ENCODE measurements around the gene PCDHGA1. TPM values are rescaled to one million over a fixed set of nuclear protein-coding genes. Genes with fewer than 3 reads are reported as not detected.

Gene PCDHGA1
- total RNA-seq, 5 donors from 2014 or later (not counting 1 experiment from before 2014, with no cell fraction given), result 0.16 to 0.38 (median 0.31) TPM; not detected in 1

GRCh38 chr5:141319202-141319601 lies 11.1 kb upstream of the PCDHGA1 start:
- CTCF ChIA-PET, result interaction anchor here (0.5 to 4.8 kb wide), 11 partner anchors 11 to 570 kb away, joined by 3 to 53 read pairs (median 9); partner anchors contain the start of gene PCDHGA1 (in 1 of the 2)

GRCh38 chr5:141319699-141320098 lies 10.6 kb upstream of the PCDHGA1 start:
- Histone ChIP-seq H3K4me1 (ENCODE audit: control insufficient read depth in 1 of 2, extremely low read depth in 1 of 2, insufficient read depth in 2 of 2, low read length in 2 of 2) (peaks cover 2 to 19% of the 10 kb centered on the region in 2 experiments), H3K4me3 (ENCODE audit: control insufficient read depth in 1 of 2, extremely low read depth in 1 of 2, low read length in 1 of 2) (peak overlapping the region; percentile 90 to 98), H3K27me3 (replicated peaks in 1 of 2; ENCODE audit: control insufficient read depth in 2 of 2, extremely low read depth in 1 of 2, insufficient read depth in 2 of 2, low read length in 1 of 2) (no peaks in the 10 kb centered on the region), H3K36me3 (ENCODE audit: control insufficient read depth in 2 of 2, extremely low read depth in 1 of 2, insufficient read depth in 1 of 2, low read length in 1 of 2) (peaks cover 4 to 11% of the 10 kb centered on the region in 2 donors), H3K27ac (ENCODE audit: low read length) (peak overlapping the region; percentile 98), H3K9me3 (peaks cover 31% of the 10 kb centered on the region)
- Mint-ChIP-seq H3K4me3 (peak overlapping the region; percentile 97 to 99 (median 99)), H3K36me3 (peaks cover 56% of the 10 kb centered on the region), H3K4me1 (peaks cover 31 to 36% (median 35%) of the 10 kb centered on the region in 3 donors), H3K27ac (no peak overlapping the region), H3K27me3 (peaks cover 1 to 2% of the 10 kb centered on the region in 2 donors), H3K9me3 (peaks cover 26 to 46% (median 43%) of the 10 kb centered on the region in 3 donors)
- no peak for ATAC-seq (replicated peaks in 1 of 4)
- CTCF ChIA-PET, result interaction anchor here (0.5 to 4.8 kb wide), 29 partner anchors 10 to 604 kb away, joined by 3 to 53 read pairs (median 4); partner anchors contain the start of genes DELE1 (in 1 of the 2), HDAC3 (in 1 of the 2), PCDHB14 (in 1 of the 2) and PCDHGA1 (in 1 of the 2)
- no peak for DNase-seq
- WGBS (ENCODE audit: insufficient coverage), result 97% methylated on average over 3 of the region's 5 CpGs
- POLR2A ChIA-PET, result interaction anchor here (0.6 to 2.0 kb wide), 8 partner anchors 10 to 1017 kb away, joined by 3 to 12 read pairs (median 4); partner anchors contain the start of gene PCDHGA1 (in 1 of the 2)

More at GRCh38 chr5:141319202-141319601, 11.1 kb upstream of the PCDHGA1 start:
- peaks cover 2 to 19% of the 10 kb centered on the region in 2 experiments for H3K4me1 ChIP-seq (ENCODE audit: control insufficient read depth in 1 of 2, extremely low read depth in 1 of 2, insufficient read depth in 2 of 2, low read length in 2 of 2)
- H3K27ac ChIP-seq (ENCODE audit: low read length), result no peak overlapping the region
- 100% methylated on average over 2 of the region's 6 CpGs for WGBS (ENCODE audit: insufficient coverage)
- DNase-seq, result no peak
- H3K9me3 ChIP-seq, result peaks cover 29% of the 10 kb centered on the region
- no peak for ATAC-seq (replicated peaks in 1 of 4)
- POLR2A ChIA-PET, result interaction anchor here in 1 of 2 donors (1.3 kb wide), 1 partner anchor 193 kb away, joined by 4 read pairs; no protein-coding TSS in a partner anchor
- Mint-ChIP-seq H3K27ac (no peak overlapping the region), H3K36me3 (peaks cover 58% of the 10 kb centered on the region), H3K4me3 (peak overlapping the region; percentile 52 to 99 (median 97)), H3K9me3 (peaks cover 29 to 49% (median 45%) of the 10 kb centered on the region in 3 donors), H3K27me3 (peaks cover 0 to 2% of the 10 kb centered on the region in 2 donors), H3K4me1 (peaks cover 31 to 37% (median 35%) of the 10 kb centered on the region in 3 donors)
- peak overlapping the region in 1 of 2 donors; percentile 98 for H3K4me3 ChIP-seq (ENCODE audit: control insufficient read depth in 1 of 2, extremely low read depth in 1 of 2, low read length in 1 of 2)
- no peaks in the 10 kb centered on the region for H3K27me3 ChIP-seq (replicated peaks in 1 of 2; ENCODE audit: control insufficient read depth in 2 of 2, extremely low read depth in 1 of 2, insufficient read depth in 2 of 2, low read length in 1 of 2)
- peaks cover 4 to 11% of the 10 kb centered on the region in 2 donors for H3K36me3 ChIP-seq (ENCODE audit: control insufficient read depth in 2 of 2, extremely low read depth in 1 of 2, insufficient read depth in 1 of 2, low read length in 1 of 2)

- H3K4me3 Mint-ChIP-seq, result peak within 1 kb of the TSS; percentile 97 to 99 (median 99)
- H3K36me3 Mint-ChIP-seq, result peaks cover 48% of the 10 kb centered on the region
- Histone ChIP-seq H3K27ac (ENCODE audit: low read length) (peak within 1 kb of the TSS; percentile 98), H3K27me3 (replicated peaks in 1 of 2; ENCODE audit: control insufficient read depth in 2 of 2, extremely low read depth in 1 of 2, insufficient read depth in 2 of 2, low read length in 1 of 2) (no peaks in the 10 kb centered on the region), H3K36me3 (ENCODE audit: control insufficient read depth in 2 of 2, extremely low read depth in 1 of 2, insufficient read depth in 1 of 2, low read length in 1 of 2) (peaks cover 4 to 11% of the 10 kb centered on the region in 2 donors), H3K4me1 (ENCODE audit: control insufficient read depth in 1 of 2, extremely low read depth in 1 of 2, insufficient read depth in 2 of 2, low read length in 2 of 2) (peaks cover 2 to 19% of the 10 kb centered on the region in 2 experiments), H3K4me3 (ENCODE audit: control insufficient read depth in 1 of 2, extremely low read depth in 1 of 2, low read length in 1 of 2) (peak within 1 kb of the TSS; percentile 90 to 98), H3K9me3 (peaks cover 28% of the 10 kb centered on the region)
- ChIA-PET POLR2A (interaction anchor here (0.5 to 2.0 kb wide), 11 partner anchors 10 to 1018 kb away, joined by 3 to 12 read pairs (median 4); partner anchors contain the start of gene PCDHGA1 (in 1 of the 2)), CTCF (interaction anchor here (0.5 to 4.8 kb wide), 38 partner anchors 9 to 1961 kb away, joined by 3 to 53 read pairs (median 4); partner anchors contain the start of genes DELE1 (in 1 of the 2), HDAC3 (in 1 of the 2), PCDHB14 (in 1 of the 2) and PCDHGA1 (in 1 of the 2))
- H3K4me1 Mint-ChIP-seq, result peaks cover 30 to 35% (median 33%) of the 10 kb centered on the region in 3 donors
- peak; percentile 92 to 93 (median 92) for ATAC-seq (replicated peaks in 1 of 4)
- H3K9me3 Mint-ChIP-seq, result peaks cover 18 to 42% (median 35%) of the 10 kb centered on the region in 3 donors
- 3% methylated on average over 54 of the region's 67 CpGs for WGBS (ENCODE audit: insufficient coverage)
- H3K27me3 Mint-ChIP-seq, result peaks cover 2 to 3% of the 10 kb centered on the region in 2 donors
- H3K27ac Mint-ChIP-seq, result peak within 1 kb of the TSS; percentile 97 to 98
- DNase-seq, result peak; percentile 82 to 96 (median 89)
Observed at GRCh38 chr5:141320225-141321169, 9.8 kb upstream of the PCDHGA1 start, which contains the start of gene TAF7. Gene TAF7 (minus strand): TSS chr5:141320784. CDS start chr5:141320044, 740 bp downstream.

- ATAC-seq (replicated peaks in 1 of 4), result no peak
- POLR2A ChIA-PET, result interaction anchor here in 1 of 2 donors (0.6 kb wide), 1 partner anchor 220 kb away, joined by 3 read pairs; no protein-coding TSS in a partner anchor
- peaks cover 0 to 9% of the 10 kb centered on the region in 2 experiments for H3K27me3 ChIP-seq (replicated peaks in 1 of 2; ENCODE audit: control insufficient read depth in 2 of 2, extremely low read depth in 1 of 2, insufficient read depth in 2 of 2, low read length in 1 of 2)
- H3K9me3 Mint-ChIP-seq, result peaks cover 15 to 41% (median 35%) of the 10 kb centered on the region in 3 donors
- no peak overlapping the region for H3K4me3 ChIP-seq (ENCODE audit: control insufficient read depth in 1 of 2, extremely low read depth in 1 of 2, low read length in 1 of 2)
- H3K36me3 ChIP-seq (ENCODE audit: control insufficient read depth in 2 of 2, extremely low read depth in 1 of 2, insufficient read depth in 1 of 2, low read length in 1 of 2), result peaks cover 4 to 11% of the 10 kb centered on the region in 2 donors
- H3K9me3 ChIP-seq, result peaks cover 26% of the 10 kb centered on the region
- no peak overlapping the region for H3K27ac ChIP-seq (ENCODE audit: low read length)
- H3K4me3 Mint-ChIP-seq, result peak overlapping the region in 1 of 3 donors; percentile 97
- CTCF ChIA-PET, result interaction anchor here in 1 of 2 donors (0.6 to 4.8 kb wide), 3 partner anchors 196 to 246 kb away, joined by 3 to 53 read pairs (median 14); no protein-coding TSS in a partner anchor
- WGBS (ENCODE audit: insufficient coverage), result no CpG with 5 or more reads among the region's 3 CpGs
- peaks cover 12 to 14% of the 10 kb centered on the region in 2 donors for H3K27me3 Mint-ChIP-seq
- no peak for DNase-seq
- H3K4me1 ChIP-seq (ENCODE audit: control insufficient read depth in 1 of 2, extremely low read depth in 1 of 2, insufficient read depth in 2 of 2, low read length in 2 of 2), result peaks cover 2 to 22% of the 10 kb centered on the region in 2 experiments
- no peak overlapping the region for H3K27ac Mint-ChIP-seq
- H3K36me3 Mint-ChIP-seq, result peaks cover 45% of the 10 kb centered on the region
- H3K4me1 Mint-ChIP-seq, result peaks cover 34 to 42% (median 42%) of the 10 kb centered on the region in 3 donors
Observed at GRCh38 chr5:141322261-141322660, 8.1 kb upstream of the PCDHGA1 start.

GRCh38 chr5:141326088-141326854 lies 4.0 kb upstream of the PCDHGA1 start:
- peaks cover 5 to 36% (median 24%) of the 10 kb centered on the region in 3 donors for H3K9me3 Mint-ChIP-seq

More at GRCh38 chr5:141326088-141326854, 4.0 kb upstream of the PCDHGA1 start:
- peaks cover 18% of the 10 kb centered on the region for H3K36me3 Mint-ChIP-seq
- H3K4me1 Mint-ChIP-seq, result peaks cover 11 to 13% (median 13%) of the 10 kb centered on the region in 3 donors
- Histone ChIP-seq H3K9me3 (peaks cover 8% of the 10 kb centered on the region), H3K27me3 (replicated peaks in 1 of 2; ENCODE audit: control insufficient read depth in 2 of 2, extremely low read depth in 1 of 2, insufficient read depth in 2 of 2, low read length in 1 of 2) (peaks cover 6 to 29% of the 10 kb centered on the region in 2 experiments), H3K27ac (ENCODE audit: low read length) (peak overlapping the region; percentile 3), H3K4me3 (ENCODE audit: control insufficient read depth in 1 of 2, extremely low read depth in 1 of 2, low read length in 1 of 2) (peak overlapping the region; percentile 45 to 50), H3K4me1 (ENCODE audit: control insufficient read depth in 1 of 2, extremely low read depth in 1 of 2, insufficient read depth in 2 of 2, low read length in 2 of 2) (peaks cover 0 to 8% of the 10 kb centered on the region in 2 experiments), H3K36me3 (ENCODE audit: control insufficient read depth in 2 of 2, extremely low read depth in 1 of 2, insufficient read depth in 1 of 2, low read length in 1 of 2) (no peaks in the 10 kb centered on the region)
- POLR2A ChIA-PET, result no interaction called here
- peak overlapping the region; percentile 92 to 93 for H3K27ac Mint-ChIP-seq
- peak overlapping the region; percentile 84 to 91 (median 86) for H3K4me3 Mint-ChIP-seq
- CTCF ChIA-PET, result interaction anchor here (0.6 to 2.7 kb wide), 8 partner anchors 9 to 551 kb away, joined by 3 to 11 read pairs (median 4); no protein-coding TSS in a partner anchor
- ATAC-seq (replicated peaks in 1 of 4), result peak; percentile 92 to 95 (median 94)
- DNase-seq, result peak; percentile 34 to 78 (median 62)
- 14% methylated on average over 19 of the region's 27 CpGs for WGBS (ENCODE audit: insufficient coverage)
- peaks cover 33 to 48% of the 10 kb centered on the region in 2 donors for H3K27me3 Mint-ChIP-seq

Data from T-cell (primary cell).